IPS-11a (cell line): ENCODE data around the gene CHTF8.
"Not testable (repeated sequence)": the region's sequence is repeated elsewhere in the genome, so short reads cannot be mapped to it uniquely, and the experiment has no call there.

Source experiments
- H3K4me3 ChIP-seq: one replicate; pipeline ENCODE4 v1.5.1; 2013; ENCODE audit warnings: low read depth, low read length, control low read depth

The CHTF8 gene

GRCh38 chr16:69139464-69139863 is 7.1 kb upstream of the CHTF8 start:
- not testable (repeated sequence) for H3K4me3 ChIP-seq

- H3K4me3 ChIP-seq = no peak overlapping the region
Measured at GRCh38 chr16:69138608-69139007, 6.2 kb upstream of the CHTF8 start.

- H3K4me3 ChIP-seq = peak overlapping the region; percentile 91
Measured at GRCh38 chr16:69133373-69133954, 1.1 kb upstream of the CHTF8 start.

GRCh38 chr16:69131839-69132423 is 457 bp downstream of the CHTF8 start:
- peak overlapping the region; percentile 91 for H3K4me3 ChIP-seq

GRCh38 chr16:69131167-69131838 is 1.1 kb downstream of the CHTF8 start:
- H3K4me3 ChIP-seq = peak overlapping the region; percentile 86

- no peak overlapping the region for H3K4me3 ChIP-seq
Measured at GRCh38 chr16:69130461-69130860, 1.9 kb downstream of the CHTF8 start.

- H3K4me3 ChIP-seq = no peak overlapping the region
Measured at GRCh38 chr16:69127966-69128510, 4.3 kb downstream of the CHTF8 start.

GRCh38 chr16:69126801-69127200 is 5.6 kb downstream of the CHTF8 start:
- not testable (repeated sequence) for H3K4me3 ChIP-seq

GRCh38 chr16:69126221-69126620 is 6.2 kb downstream of the CHTF8 start:
- H3K4me3 ChIP-seq = no peak overlapping the region

GRCh38 chr16:69124961-69125360 is 7.4 kb downstream of the CHTF8 start:
- not testable (repeated sequence) for H3K4me3 ChIP-seq

GRCh38 chr16:69124406-69124805 is 8.0 kb downstream of the CHTF8 start:
- H3K4me3 ChIP-seq = not testable (repeated sequence)

GRCh38 chr16:69123910-69124309 is 8.5 kb downstream of the CHTF8 start:
- H3K4me3 ChIP-seq = no peak overlapping the region

- H3K4me3 ChIP-seq = no peak overlapping the region
Measured at GRCh38 chr16:69120096-69120664, 12.2 kb downstream of the CHTF8 start.

GRCh38 chr16:69119536-69119935 is 12.9 kb downstream of the CHTF8 start:
- H3K4me3 ChIP-seq = no peak overlapping the region

GRCh38 chr16:69118994-69119393 is 13.4 kb downstream of the CHTF8 start:
- H3K4me3 ChIP-seq = no peak overlapping the region

- H3K4me3 ChIP-seq = no peak overlapping the region
Measured at GRCh38 chr16:69118468-69118867, 13.9 kb downstream of the CHTF8 start.

- H3K4me3 ChIP-seq = no peak overlapping the region
Measured at GRCh38 chr16:69116906-69117305, 15.5 kb downstream of the CHTF8 start.

GRCh38 chr16:69116256-69116875 is 16.0 kb downstream of the CHTF8 start:
- no peak overlapping the region for H3K4me3 ChIP-seq

GRCh38 chr16:69115837-69116236 is 16.6 kb downstream of the CHTF8 start:
- no peak overlapping the region for H3K4me3 ChIP-seq

- no peak overlapping the region for H3K4me3 ChIP-seq
Measured at GRCh38 chr16:69115361-69115760, 17.0 kb downstream of the CHTF8 start.

- no peak overlapping the region for H3K4me3 ChIP-seq
Measured at GRCh38 chr16:69114976-69115355, 17.4 kb downstream of the CHTF8 start.
